HL-60 (cell line): ENCODE measurements around the gene OR6Q1.
A peak's percentile ranks its signal among the peaks of the same experiment; 100 is the strongest.

Experiments
- DNase-seq, 2 experiments: peaks; one replicate each; pipeline ENCODE4 v3.0.0-alpha.2; 2010 to 2020; ENCODE audit warnings: low read depth in 1 of 2, low spot score in 1 of 2
- H3K27ac ChIP-seq: fragments of 250-450 bp; sonication (Bioruptor Pico); replicated peaks from 2 replicates; pipeline ENCODE4 v1.5.1; 2020; ENCODE audit warnings: mild to moderate bottlenecking, moderate library complexity
- H3K27me3 ChIP-seq: fragments of 250-450 bp; sonication (Bioruptor Pico); 2 replicates; pipeline ENCODE4 v1.5.1; 2021; ENCODE audit warnings: mild to moderate bottlenecking, moderate library complexity; ENCODE audit not compliant: insufficient read depth, poor library complexity, severe bottlenecking
- H3K4me3 ChIP-seq: replicated peaks from 2 replicates; pipeline ENCODE4 v1.5.1; 2011; ENCODE audit warnings: mild to moderate bottlenecking, control low read depth, low read length; ENCODE audit not compliant: insufficient read depth
- GABPA ChIP-seq: IDR thresholded peaks from 2 replicates; pipeline ENCODE4 v1.6.1; 2012; ENCODE audit warnings: low read depth
- POLR2AphosphoS5 ChIP-seq: IDR thresholded peaks from 2 replicates; pipeline ENCODE4 v1.6.1; 2012; ENCODE audit warnings: low read depth
- REST ChIP-seq: IDR thresholded peaks from 2 replicates; pipeline ENCODE4 v1.6.1; 2012; ENCODE audit warnings: low read depth; ENCODE audit not compliant: insufficient replicate concordance
- SPI1 ChIP-seq: IDR thresholded peaks from 2 replicates; pipeline ENCODE4 v1.6.1; 2012; ENCODE audit warnings: low read depth, mild to moderate bottlenecking, borderline replicate concordance
- TF ChIP-seq, protein P1 (sequence below): IDR thresholded peaks from one replicate; pipeline ENCODE4 v1.5.1; 2011; ENCODE audit warnings: low read length, control low read depth, inconsistent platforms; ENCODE audit not compliant: insufficient read depth

The OR6Q1 gene

DNA sequence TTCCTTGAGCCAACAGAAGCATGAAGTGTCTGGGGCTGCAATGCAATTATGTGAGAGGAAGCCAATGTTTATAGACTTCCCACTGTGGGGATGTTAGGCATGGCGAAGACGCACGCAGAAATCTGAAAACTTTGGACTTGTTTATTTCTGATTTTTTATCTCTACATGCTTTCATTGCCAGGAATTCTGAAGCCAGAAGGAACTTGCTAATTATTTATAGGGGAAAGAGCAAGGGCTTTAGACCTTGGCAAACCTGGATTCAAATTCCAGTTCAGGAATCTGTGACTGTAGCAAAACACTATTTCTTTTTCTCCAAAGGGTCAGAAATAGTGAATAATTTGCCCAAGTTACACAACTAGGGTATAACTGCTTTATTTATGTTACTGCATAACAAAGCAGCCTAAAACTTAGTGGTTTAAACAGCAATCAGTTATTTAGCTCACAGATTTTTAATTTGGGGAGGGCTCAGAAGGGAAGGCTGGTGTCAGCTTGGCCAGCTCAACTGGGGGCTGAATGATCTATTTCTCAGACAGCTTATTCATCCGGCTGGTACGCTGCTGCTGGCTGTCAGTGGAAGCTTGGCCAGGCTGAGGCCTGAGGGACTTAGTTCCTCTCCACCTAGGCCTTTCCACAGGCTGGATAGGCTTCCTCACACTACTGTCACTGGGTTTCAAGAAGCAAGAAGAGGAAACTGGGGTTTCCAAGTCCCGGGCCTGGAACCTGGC lies 1.9 kb upstream of the OR6Q1 start:
- no peak overlapping the region for H3K27ac ChIP-seq
- peak; percentile 47; the same call in 1 of the 2 replicates for TF ChIP-seq SPI1
- TF ChIP-seq GABPA, result no peak

GRCh38 chr11:58034471-58034870 lies 3.7 kb downstream of the OR6Q1 start:
- no peak for DNase-seq
- Histone ChIP-seq H3K27me3 (no peaks in the 10 kb centered on the region), H3K27ac (no peak overlapping the region), H3K4me3 (no peak overlapping the region)
- TF ChIP-seq SPI1 (no peak), GABPA (no peak)
- TF ChIP-seq, protein P1, sequence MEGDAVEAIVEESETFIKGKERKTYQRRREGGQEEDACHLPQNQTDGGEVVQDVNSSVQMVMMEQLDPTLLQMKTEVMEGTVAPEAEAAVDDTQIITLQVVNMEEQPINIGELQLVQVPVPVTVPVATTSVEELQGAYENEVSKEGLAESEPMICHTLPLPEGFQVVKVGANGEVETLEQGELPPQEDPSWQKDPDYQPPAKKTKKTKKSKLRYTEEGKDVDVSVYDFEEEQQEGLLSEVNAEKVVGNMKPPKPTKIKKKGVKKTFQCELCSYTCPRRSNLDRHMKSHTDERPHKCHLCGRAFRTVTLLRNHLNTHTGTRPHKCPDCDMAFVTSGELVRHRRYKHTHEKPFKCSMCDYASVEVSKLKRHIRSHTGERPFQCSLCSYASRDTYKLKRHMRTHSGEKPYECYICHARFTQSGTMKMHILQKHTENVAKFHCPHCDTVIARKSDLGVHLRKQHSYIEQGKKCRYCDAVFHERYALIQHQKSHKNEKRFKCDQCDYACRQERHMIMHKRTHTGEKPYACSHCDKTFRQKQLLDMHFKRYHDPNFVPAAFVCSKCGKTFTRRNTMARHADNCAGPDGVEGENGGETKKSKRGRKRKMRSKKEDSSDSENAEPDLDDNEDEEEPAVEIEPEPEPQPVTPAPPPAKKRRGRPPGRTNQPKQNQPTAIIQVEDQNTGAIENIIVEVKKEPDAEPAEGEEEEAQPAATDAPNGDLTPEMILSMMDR, result no peak

More for the DNA sequence above, 1.9 kb upstream of the OR6Q1 start:
- DNase-seq, result peak in 1 of 2 experiments; percentile 47
- Histone ChIP-seq H3K27me3 (no peaks in the 10 kb centered on the region), H3K4me3 (no peak overlapping the region)

GRCh38 chr11:58039589-58039988 lies 8.8 kb downstream of the OR6Q1 start:
- TF ChIP-seq, protein P1, result no peak
- no peak for TF ChIP-seq POLR2AphosphoS5
- no peak for TF ChIP-seq GABPA
- no peak for TF ChIP-seq SPI1
- TF ChIP-seq REST, result no peak
- no peak overlapping the region for H3K4me3 ChIP-seq
- no peak for DNase-seq
- no peaks in the 10 kb centered on the region for H3K27me3 ChIP-seq
- no peak overlapping the region for H3K27ac ChIP-seq

GRCh38 chr11:58043379-58043778 lies 12.6 kb downstream of the OR6Q1 start:
- Histone ChIP-seq H3K27me3 (no peaks in the 10 kb centered on the region), H3K4me3 (no peak overlapping the region), H3K27ac (no peak overlapping the region)
- TF ChIP-seq SPI1 (no peak), POLR2AphosphoS5 (no peak), GABPA (no peak), REST (no peak)
- TF ChIP-seq, protein P1, result no peak
- DNase-seq, result no peak
